Measurements from ENCODE around the gene EID2. TPM values are rescaled to one million over a fixed set of nuclear protein-coding genes. Genes with fewer than 3 reads are reported as not detected.

The EID2 gene
- total and polyA plus RNA-seq, 10 of the 15 experiments (the other 5 are each of a cell fraction or from before 2014, with no cell fraction given): 1.6 to 11.4 (median 7.0) TPM

DNA sequence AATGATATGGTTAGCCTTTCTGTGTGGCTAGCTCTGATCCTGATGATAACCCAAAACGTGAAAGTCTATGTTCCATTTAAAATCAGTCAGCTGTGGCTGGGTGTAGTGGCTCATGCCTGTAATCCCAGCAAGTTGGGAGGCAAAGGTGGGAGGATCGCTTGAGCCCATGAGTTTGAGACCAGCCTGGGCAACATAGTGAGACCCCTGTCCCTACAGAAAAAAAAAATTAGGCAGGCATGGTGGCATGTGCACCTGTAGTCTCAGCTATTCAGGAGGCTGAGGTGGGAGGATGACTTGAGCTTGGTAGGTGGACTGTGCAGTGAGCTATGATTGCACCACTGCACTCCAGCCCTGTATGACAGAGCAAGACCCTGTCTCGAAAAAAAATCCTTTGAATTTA is 6.2 kb downstream of the EID2 start (continued):
- TF ChIP-seq, protein P1, sequence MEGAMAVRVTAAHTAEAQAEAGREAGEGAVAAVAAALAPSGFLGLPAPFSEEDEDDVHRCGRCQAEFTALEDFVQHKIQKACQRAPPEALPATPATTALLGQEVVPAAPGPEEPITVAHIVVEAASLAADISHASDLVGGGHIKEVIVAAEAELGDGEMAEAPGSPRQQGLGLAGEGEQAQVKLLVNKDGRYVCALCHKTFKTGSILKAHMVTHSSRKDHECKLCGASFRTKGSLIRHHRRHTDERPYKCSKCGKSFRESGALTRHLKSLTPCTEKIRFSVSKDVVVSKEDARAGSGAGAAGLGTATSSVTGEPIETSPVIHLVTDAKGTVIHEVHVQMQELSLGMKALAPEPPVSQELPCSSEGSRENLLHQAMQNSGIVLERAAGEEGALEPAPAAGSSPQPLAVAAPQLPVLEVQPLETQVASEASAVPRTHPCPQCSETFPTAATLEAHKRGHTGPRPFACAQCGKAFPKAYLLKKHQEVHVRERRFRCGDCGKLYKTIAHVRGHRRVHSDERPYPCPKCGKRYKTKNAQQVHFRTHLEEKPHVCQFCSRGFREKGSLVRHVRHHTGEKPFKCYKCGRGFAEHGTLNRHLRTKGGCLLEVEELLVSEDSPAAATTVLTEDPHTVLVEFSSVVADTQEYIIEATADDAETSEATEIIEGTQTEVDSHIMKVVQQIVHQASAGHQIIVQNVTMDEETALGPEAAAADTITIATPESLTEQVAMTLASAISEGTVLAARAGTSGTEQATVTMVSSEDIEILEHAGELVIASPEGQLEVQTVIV (IDR thresholded peaks at IDR 0.05; ENCODE audit: borderline replicate concordance, partially characterized antibody): no peak
- TF ChIP-seq TCF12 (IDR thresholded peaks at IDR 0.05; ENCODE audit: low read depth, low read length): no peak
- TF ChIP-seq KDM1A (IDR thresholded peaks at IDR 0.05; ENCODE audit: borderline replicate concordance): no peak
- TF ChIP-seq, protein P2, sequence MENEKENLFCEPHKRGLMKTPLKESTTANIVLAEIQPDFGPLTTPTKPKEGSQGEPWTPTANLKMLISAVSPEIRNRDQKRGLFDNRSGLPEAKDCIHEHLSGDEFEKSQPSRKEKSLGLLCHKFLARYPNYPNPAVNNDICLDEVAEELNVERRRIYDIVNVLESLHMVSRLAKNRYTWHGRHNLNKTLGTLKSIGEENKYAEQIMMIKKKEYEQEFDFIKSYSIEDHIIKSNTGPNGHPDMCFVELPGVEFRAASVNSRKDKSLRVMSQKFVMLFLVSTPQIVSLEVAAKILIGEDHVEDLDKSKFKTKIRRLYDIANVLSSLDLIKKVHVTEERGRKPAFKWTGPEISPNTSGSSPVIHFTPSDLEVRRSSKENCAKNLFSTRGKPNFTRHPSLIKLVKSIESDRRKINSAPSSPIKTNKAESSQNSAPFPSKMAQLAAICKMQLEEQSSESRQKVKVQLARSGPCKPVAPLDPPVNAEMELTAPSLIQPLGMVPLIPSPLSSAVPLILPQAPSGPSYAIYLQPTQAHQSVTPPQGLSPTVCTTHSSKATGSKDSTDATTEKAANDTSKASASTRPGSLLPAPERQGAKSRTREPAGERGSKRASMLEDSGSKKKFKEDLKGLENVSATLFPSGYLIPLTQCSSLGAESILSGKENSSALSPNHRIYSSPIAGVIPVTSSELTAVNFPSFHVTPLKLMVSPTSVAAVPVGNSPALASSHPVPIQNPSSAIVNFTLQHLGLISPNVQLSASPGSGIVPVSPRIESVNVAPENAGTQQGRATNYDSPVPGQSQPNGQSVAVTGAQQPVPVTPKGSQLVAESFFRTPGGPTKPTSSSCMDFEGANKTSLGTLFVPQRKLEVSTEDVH (IDR thresholded peaks at IDR 0.05; ENCODE audit: low read depth, partially characterized antibody): no peak
- TF ChIP-seq NR2F1 (conservative IDR thresholded peaks at IDR 0.05): no peak
- no peak for TF ChIP-seq KLF5 (IDR thresholded peaks at IDR 0.05; ENCODE audit: partially characterized antibody)
- TF ChIP-seq RBBP5 (conservative IDR thresholded peaks at IDR 0.05): no peak
- no peak for TF ChIP-seq IRF4 (IDR thresholded peaks at IDR 0.05; ENCODE audit: low read depth, low read length)
- TF ChIP-seq, protein P3, sequence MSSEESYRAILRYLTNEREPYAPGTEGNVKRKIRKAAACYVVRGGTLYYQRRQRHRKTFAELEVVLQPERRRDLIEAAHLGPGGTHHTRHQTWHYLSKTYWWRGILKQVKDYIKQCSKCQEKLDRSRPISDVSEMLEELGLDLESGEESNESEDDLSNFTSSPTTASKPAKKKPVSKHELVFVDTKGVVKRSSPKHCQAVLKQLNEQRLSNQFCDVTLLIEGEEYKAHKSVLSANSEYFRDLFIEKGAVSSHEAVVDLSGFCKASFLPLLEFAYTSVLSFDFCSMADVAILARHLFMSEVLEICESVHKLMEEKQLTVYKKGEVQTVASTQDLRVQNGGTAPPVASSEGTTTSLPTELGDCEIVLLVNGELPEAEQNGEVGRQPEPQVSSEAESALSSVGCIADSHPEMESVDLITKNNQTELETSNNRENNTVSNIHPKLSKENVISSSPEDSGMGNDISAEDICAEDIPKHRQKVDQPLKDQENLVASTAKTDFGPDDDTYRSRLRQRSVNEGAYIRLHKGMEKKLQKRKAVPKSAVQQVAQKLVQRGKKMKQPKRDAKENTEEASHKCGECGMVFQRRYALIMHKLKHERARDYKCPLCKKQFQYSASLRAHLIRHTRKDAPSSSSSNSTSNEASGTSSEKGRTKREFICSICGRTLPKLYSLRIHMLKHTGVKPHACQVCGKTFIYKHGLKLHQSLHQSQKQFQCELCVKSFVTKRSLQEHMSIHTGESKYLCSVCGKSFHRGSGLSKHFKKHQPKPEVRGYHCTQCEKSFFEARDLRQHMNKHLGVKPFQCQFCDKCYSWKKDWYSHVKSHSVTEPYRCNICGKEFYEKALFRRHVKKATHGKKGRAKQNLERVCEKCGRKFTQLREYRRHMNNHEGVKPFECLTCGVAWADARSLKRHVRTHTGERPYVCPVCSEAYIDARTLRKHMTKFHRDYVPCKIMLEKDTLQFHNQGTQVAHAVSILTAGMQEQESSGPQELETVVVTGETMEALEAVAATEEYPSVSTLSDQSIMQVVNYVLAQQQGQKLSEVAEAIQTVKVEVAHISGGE (CRISPR knock-in tag; IDR thresholded peaks at IDR 0.05): no peak

Measured in GM12878 (cell line).